ENCODE data around the gene FAM32A.

Gene FAM32A

GRCh38 chr19:16226878-16227836 lies 41.9 kb downstream of the FAM32A start:
- no peak for DNase-seq

DNA sequence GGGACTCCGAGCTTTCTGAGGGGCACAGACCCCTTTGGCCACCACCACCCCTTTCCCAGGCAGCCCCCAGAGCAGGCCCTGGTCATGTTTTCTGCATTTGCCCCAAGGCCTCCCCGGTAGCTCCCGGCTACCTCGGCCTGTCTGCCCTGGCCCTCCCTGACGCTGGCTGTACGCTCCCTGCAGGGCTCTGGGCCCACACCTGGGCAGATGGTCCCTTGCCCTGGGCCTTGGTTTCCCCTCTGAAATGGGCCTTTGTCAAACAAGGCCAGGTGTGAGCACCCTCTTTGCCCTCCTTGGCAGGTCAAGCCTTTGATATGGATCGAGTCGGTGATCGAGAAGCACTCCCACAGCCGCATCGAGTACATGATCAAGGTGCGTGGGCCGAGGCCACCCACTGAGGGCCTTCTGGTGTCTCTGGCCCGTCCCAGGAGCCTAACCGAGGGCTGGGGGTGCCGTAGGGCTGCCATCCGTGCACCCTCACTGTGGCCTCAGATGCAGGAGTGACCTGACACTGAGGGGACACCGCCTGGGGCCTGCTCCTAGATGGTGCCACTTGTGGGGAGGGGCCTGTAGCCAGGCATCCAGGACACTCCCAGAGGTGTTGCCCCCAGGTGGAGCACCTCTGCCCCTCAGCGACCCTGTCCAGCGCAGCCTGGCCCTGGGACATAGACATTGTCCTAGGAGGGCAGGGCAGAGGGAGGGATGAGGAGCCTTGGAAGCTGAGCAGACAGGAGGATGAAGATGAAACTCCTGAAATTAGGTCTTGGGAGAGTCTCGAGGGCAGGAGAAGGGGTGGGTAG lies 42.8 kb downstream of the FAM32A start:
- DNase-seq: no peak

DNA sequence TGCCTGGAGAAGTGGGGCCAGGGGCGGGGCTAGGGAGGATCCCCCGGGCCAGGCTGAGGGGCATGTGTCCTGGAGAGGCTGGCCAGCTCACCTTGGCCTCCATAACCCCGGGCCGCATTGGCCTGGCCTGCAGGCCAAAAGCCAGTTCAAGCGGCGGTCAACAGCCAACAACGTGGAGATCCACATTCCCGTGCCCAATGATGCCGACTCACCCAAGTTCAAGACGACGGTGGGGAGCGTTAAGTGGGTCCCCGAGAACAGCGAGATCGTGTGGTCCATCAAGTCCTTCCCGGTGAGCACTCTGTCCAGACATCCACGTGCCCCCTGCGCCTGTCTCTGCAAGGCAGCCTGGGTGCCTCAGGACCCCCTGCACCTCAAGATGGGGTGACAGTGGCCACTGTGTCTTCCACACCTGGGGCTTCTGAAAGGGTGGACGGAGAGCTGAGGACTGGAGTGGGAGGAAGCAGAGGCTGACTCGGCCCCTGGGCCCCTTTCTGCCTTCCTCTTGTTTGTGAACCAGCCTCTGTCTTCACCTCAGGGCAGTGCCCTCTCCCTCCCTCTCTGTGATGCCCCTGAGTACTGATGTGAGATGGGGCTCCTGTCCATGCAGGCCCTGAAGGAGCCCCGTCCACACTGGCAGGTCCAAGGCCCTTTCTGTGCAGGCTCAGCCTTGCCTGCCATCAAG lies 43.6 kb downstream of the FAM32A start:
- DNase-seq: no peak

- DNase-seq: no peak
These were observed 44.1 kb downstream of the FAM32A start for GRCh38 chr19:16229322-16229641.

GRCh38 chr19:16232127-16232526 lies 46.9 kb downstream of the FAM32A start:
- no peak for DNase-seq

DNA sequence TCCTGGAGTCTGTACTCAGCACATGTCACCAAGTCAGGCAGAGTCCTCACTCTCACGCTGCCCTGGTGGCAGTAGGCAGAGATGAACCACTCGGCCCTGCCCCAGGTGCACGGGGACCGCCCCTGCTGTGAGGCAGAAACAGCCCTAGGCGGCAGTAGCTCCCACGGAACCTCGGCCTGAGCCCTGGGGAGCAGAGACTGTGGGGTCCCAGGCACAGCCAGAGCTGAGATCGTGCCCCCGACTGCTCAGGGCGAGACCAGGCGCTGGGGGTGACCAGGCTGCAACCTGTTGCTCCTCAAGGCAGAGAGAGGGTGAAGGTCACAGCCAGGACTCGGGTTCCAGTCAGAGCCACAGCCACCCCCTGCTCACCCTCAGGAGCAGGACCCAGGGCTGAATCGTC lies 47.4 kb downstream of the FAM32A start:
- no peak for DNase-seq

DNA sequence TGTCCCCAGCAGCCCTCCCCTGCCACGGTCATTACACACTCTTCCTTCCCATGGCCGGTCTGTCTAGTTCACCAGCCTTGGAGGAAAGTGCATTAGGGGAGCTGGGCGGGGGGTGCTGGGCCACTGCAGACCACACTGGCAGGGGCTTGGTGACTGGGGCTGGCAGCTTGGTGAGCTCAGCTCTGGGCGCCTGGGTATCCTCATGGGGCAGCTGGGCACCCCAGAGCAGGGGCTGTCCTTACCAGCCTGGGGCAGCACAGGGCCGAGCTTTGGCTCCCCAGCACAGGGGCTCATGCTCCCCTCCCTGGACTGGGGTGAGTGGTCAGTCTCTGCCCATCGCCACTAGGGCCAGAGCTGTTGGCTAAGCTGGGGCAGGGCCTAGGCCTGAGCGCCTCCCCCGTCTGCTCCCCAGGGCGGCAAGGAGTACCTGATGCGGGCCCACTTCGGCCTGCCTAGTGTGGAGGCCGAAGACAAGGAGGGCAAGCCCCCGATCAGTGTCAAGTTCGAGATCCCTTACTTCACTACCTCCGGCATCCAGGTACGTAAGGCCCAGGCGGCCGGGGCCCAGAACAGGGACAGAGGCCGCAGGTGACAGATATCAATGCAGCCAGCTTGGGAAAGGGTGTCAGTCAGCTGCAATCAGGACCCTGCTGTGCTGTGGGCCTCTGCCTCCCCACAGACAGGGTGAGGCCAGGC lies 48.0 kb downstream of the FAM32A start:
- DNase-seq: no peak

- no peak for DNase-seq
These were observed 48.8 kb downstream of the FAM32A start for GRCh38 chr19:16233836-16234551.

DNA sequence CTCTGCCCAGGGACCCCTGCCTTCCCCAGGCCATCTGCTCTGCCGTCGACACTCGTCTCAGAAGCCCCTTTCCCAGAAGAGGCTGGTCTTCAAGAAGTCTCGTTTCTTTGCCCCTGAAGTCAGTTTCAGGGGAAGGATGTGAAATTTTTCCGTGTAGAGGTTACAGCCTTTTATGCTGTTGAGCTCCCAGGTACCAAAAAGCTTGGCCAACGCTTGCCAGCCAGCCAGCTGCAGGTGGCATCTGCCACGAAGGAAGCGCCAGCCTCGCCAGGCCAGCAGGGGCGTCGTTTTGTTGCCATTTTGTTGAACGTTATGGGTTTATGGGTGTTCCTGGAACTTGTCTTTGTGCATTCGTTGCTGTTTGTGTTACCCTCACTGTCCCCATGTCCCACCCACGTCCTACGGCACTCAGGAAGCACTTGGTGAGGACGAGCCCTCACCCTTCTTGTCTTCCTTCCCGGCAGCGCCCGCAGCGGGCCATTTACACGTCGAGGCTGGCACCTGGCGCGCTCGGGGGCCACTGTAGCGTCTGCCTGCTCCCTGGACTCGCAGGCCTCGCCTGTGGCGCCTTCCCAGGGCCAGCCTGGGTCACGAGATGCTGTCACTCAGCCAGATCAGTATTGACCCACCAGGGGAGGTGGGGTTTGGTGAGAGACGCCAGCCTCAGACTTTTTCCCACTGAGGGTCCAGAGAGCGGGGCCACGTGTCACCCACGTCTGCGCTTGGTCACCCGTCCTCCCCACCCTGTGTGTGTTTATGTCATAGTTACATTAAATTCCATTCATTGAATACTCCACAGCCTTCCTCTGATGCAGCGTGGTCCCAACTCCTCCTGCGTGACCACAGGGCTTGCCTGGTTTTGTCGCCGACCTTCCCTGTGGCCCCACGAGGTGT lies 49.6 kb downstream of the FAM32A start:
- DNase-seq: no peak

- DNase-seq: no peak
These were observed 50.8 kb downstream of the FAM32A start for GRCh38 chr19:16235811-16236652.

All from NCI-H1930 (cell line).